COLO668 (cell line): Measurements from ENCODE around the gene SHISA7.
"Not testable (repeated sequence)": the region's sequence is repeated elsewhere in the genome, so short reads cannot be mapped to it uniquely, and the experiment has no call there.

Source experiments
- DNase-seq: peaks from one replicate; lab custom pipeline; 2025; ENCODE audit not compliant: unreplicated experiment; lab: John Stamatoyannopoulos, UW

Gene SHISA7

GRCh38 chr19:55448175-55448490 lies 5.0 kb upstream of the SHISA7 start:
- DNase-seq: not testable (repeated sequence)

- DNase-seq: peak; percentile 42
Measured at GRCh38 chr19:55447421-55448174, 4.5 kb upstream of the SHISA7 start.

GRCh38 chr19:55446060-55446459 lies 3.0 kb upstream of the SHISA7 start:
- DNase-seq: no peak

GRCh38 chr19:55444646-55445045 lies 1.5 kb upstream of the SHISA7 start:
- no peak for DNase-seq

GRCh38 chr19:55443824-55444480 lies 852 bp upstream of the SHISA7 start:
- no peak for DNase-seq

GRCh38 chr19:55442372-55442961 lies 633 bp downstream of the SHISA7 start:
- peak; percentile 54 for DNase-seq

- DNase-seq: peak; percentile 50
Measured at GRCh38 chr19:55441692-55442321, 1.3 kb downstream of the SHISA7 start.

- DNase-seq: peak; percentile 7
Measured at GRCh38 chr19:55441319-55441691, 1.8 kb downstream of the SHISA7 start.

GRCh38 chr19:55440411-55441105 lies 2.5 kb downstream of the SHISA7 start:
- DNase-seq: peak; percentile 30

GRCh38 chr19:55439052-55439451 lies 4.0 kb downstream of the SHISA7 start:
- no peak for DNase-seq

GRCh38 chr19:55437410-55437809 lies 5.7 kb downstream of the SHISA7 start:
- DNase-seq: peak; percentile 55

GRCh38 chr19:55436847-55437246 lies 6.3 kb downstream of the SHISA7 start:
- DNase-seq: no peak

GRCh38 chr19:55435020-55435419 lies 8.1 kb downstream of the SHISA7 start:
- DNase-seq: no peak

GRCh38 chr19:55434356-55434919 lies 8.7 kb downstream of the SHISA7 start:
- no peak for DNase-seq

- DNase-seq: peak; percentile 83
Measured at GRCh38 chr19:55433292-55433691, 9.8 kb downstream of the SHISA7 start.

GRCh38 chr19:55432241-55432959 lies 10.7 kb downstream of the SHISA7 start:
- peak; percentile 42 for DNase-seq

- no peak for DNase-seq
Measured at GRCh38 chr19:55431183-55431582, 11.9 kb downstream of the SHISA7 start.

- DNase-seq: no peak
Measured at GRCh38 chr19:55426042-55426441, 17.1 kb downstream of the SHISA7 start.

- no peak for DNase-seq
Measured at GRCh38 chr19:55424518-55424917, 18.6 kb downstream of the SHISA7 start.

- DNase-seq: no peak
Measured at GRCh38 chr19:55423225-55424005, 19.7 kb downstream of the SHISA7 start.
